GM19468 (cell line): ENCODE data around the gene WLS.

Source experiments
- ATAC-seq: cut with Tn5 transposase; IDR thresholded peaks from one replicate; pipeline ENCODE4 v1.9.1; 2021; ENCODE audit warnings: mild to moderate bottlenecking, moderate library complexity, moderate number of reproducible peaks; ENCODE audit not compliant: unreplicated experiment; ENCODE audit errors: extremely low read depth

WLS gene

GRCh38 chr1:68113966-68114365 lies 118.4 kb downstream of the WLS start:
- no peak for ATAC-seq

GRCh38 chr1:68112835-68113243 lies 119.5 kb downstream of the WLS start:
- no peak for ATAC-seq

GRCh38 chr1:68111519-68112436 lies 120.5 kb downstream of the WLS start:
- ATAC-seq, result no peak

GRCh38 chr1:68107771-68108170 lies 124.6 kb downstream of the WLS start:
- ATAC-seq, result no peak

GRCh38 chr1:68103884-68104554 lies 128.3 kb downstream of the WLS start:
- no peak for ATAC-seq

GRCh38 chr1:68103011-68103545 lies 129.2 kb downstream of the WLS start:
- no peak for ATAC-seq

GRCh38 chr1:68101829-68102228 lies 130.5 kb downstream of the WLS start:
- no peak for ATAC-seq

GRCh38 chr1:68100571-68100970 lies 131.8 kb downstream of the WLS start:
- ATAC-seq, result no peak

GRCh38 chr1:68093737-68094136 lies 138.6 kb downstream of the WLS start:
- no peak for ATAC-seq

GRCh38 chr1:68087184-68087583 lies 145.1 kb downstream of the WLS start:
- ATAC-seq, result no peak

- ATAC-seq, result no peak
These were observed 146.6 kb downstream of the WLS start for GRCh38 chr1:68085752-68086151.

- no peak for ATAC-seq
These were observed 148.6 kb downstream of the WLS start for GRCh38 chr1:68083686-68084085.

- no peak for ATAC-seq
These were observed 150.5 kb downstream of the WLS start for GRCh38 chr1:68081775-68082283.

- no peak for ATAC-seq
These were observed 153.7 kb downstream of the WLS start for GRCh38 chr1:68078647-68079046.
